Fibroblast of the aortic adventitia (primary cell): ENCODE results near the gene RASSF8. TPM values are rescaled to one million over a fixed set of nuclear protein-coding genes. Genes with fewer than 3 reads are reported as not detected.
A peak's percentile ranks its signal among the peaks of the same experiment; 100 is the strongest.

Experiments used
- DNase-seq: peaks from one replicate; pipeline ENCODE4 v3.0.0-alpha.2; 2010; ENCODE audit warnings: low read depth
- H3K4me3 ChIP-seq: 2 replicates; pipeline ENCODE4 v1.5.1; 2011; ENCODE audit warnings: low read depth, mild to moderate bottlenecking, control low read depth, low read length, moderate library complexity
- total RNA-seq: library from RNA; depleted of rRNA; stranded (reverse); fragments of >200 nt; gene quantifications from 2 replicates; pipeline ENCODE4 v1.2.3, GENCODE V29; 2012; ENCODE audit warnings: low replicate concordance
- TF ChIP-seq, protein P1 (sequence below): IDR thresholded peaks from 2 replicates; pipeline ENCODE4 v1.5.1; 2011; ENCODE audit warnings: mild to moderate bottlenecking, low read length, control low read depth, inconsistent platforms; ENCODE audit not compliant: insufficient read depth

The RASSF8 gene
- total RNA-seq, 1 donor: 128 TPM

DNA sequence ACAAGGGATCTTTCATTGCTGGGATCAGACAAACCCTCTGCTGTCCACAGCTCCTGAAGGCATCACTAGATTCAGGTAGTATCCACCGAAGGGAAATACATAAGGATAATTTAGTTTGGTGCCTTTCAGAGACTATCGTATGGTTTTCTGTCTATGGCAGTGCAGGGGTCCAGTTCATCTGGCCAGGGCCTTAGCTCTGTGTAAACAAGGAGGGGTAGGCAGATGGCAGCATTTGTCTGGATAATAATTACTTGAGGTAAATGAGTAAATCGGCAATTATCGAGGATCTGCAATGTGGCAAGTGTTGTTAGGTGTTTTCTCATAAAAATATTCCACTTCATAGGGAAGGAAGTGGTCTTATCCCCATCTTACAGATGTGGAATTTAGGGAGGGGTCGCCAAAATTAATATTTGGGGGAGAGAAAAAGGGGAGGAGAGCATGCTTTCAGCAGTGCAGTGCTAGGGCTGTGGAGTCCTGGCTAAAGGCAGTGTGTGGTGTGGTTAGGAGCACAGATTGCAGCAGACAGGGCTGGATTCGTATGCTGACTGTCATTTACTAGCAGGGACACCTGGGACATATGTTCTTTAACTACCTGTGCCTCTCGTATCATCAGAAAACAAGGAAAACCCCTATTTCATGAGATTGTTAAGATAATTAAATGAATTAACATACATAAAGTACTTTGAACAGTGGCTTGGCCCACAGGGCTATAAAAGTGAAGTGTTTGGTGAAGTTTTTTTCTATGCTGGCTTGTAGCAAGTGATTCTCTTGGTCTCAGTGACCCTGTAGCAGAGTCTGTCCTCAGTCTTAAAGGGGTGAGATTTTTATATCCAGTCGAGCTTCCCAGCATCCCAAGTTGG is 27.1 kb downstream of the RASSF8 start:
- TF ChIP-seq, protein P1, sequence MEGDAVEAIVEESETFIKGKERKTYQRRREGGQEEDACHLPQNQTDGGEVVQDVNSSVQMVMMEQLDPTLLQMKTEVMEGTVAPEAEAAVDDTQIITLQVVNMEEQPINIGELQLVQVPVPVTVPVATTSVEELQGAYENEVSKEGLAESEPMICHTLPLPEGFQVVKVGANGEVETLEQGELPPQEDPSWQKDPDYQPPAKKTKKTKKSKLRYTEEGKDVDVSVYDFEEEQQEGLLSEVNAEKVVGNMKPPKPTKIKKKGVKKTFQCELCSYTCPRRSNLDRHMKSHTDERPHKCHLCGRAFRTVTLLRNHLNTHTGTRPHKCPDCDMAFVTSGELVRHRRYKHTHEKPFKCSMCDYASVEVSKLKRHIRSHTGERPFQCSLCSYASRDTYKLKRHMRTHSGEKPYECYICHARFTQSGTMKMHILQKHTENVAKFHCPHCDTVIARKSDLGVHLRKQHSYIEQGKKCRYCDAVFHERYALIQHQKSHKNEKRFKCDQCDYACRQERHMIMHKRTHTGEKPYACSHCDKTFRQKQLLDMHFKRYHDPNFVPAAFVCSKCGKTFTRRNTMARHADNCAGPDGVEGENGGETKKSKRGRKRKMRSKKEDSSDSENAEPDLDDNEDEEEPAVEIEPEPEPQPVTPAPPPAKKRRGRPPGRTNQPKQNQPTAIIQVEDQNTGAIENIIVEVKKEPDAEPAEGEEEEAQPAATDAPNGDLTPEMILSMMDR: no peak
- H3K4me3 ChIP-seq: no peak overlapping the region
- no peak for DNase-seq

DNA sequence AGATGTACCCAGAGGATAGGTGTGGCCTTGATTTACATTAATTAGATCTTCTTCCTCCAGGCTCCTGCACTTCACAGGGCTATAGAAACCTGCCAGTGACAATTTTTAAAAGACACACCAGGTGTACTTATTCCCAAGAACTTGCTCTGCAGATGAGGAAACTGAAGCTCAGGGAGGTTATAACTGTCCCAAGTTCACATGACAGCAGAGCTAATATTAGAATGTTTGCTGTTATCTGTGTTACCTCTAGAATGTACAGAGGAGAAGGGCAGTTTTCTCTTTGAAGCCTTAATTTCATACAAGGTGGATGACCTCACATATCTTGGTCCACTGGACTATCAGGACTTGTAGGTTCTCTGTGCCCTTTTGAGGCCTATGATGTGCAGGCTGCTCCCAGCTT is 27.7 kb downstream of the RASSF8 start:
- DNase-seq: no peak
- TF ChIP-seq, protein P1: no peak
- H3K4me3 ChIP-seq: no peak overlapping the region

DNA sequence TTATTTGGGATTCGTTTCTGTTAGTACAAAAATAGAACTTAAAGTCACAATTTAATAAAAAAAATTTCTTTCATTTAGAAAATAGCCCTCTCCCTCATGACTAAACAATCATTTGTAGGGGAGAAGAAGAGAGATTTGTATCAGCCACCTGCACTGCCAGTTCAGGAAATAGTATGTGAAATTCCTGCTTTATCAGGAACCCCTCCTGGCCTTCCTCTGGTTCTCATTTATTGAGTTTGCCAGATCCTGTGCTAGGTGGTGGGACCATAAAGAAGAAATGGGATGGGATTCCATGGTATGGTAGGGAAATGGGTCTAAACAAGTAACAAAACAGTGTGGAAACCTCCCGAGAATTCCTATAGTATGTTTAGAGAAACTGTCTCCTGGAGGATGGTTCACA is 30.0 kb downstream of the RASSF8 start:
- TF ChIP-seq, protein P1: no peak
- no peak overlapping the region for H3K4me3 ChIP-seq
- DNase-seq: no peak

DNA sequence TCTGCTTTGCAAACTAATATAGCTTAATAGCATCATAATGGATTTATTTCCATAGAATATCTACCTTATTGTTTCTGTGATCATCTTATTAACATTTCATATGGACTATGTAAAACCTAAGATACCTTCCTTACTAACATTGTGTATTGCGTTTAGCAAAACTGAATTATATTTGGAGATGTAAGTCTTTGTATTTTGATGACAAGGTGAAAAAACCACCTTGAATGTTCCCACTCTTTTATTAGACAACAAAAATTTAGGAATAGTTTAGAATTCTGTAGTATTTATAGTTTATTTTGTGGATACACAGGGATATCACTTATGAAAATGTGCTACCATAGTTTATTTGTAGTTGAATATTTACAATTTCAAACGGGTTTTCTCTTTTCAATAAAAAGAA is 32.0 kb downstream of the RASSF8 start:
- no peak for DNase-seq
- TF ChIP-seq, protein P1: no peak
- no peak overlapping the region for H3K4me3 ChIP-seq

DNA sequence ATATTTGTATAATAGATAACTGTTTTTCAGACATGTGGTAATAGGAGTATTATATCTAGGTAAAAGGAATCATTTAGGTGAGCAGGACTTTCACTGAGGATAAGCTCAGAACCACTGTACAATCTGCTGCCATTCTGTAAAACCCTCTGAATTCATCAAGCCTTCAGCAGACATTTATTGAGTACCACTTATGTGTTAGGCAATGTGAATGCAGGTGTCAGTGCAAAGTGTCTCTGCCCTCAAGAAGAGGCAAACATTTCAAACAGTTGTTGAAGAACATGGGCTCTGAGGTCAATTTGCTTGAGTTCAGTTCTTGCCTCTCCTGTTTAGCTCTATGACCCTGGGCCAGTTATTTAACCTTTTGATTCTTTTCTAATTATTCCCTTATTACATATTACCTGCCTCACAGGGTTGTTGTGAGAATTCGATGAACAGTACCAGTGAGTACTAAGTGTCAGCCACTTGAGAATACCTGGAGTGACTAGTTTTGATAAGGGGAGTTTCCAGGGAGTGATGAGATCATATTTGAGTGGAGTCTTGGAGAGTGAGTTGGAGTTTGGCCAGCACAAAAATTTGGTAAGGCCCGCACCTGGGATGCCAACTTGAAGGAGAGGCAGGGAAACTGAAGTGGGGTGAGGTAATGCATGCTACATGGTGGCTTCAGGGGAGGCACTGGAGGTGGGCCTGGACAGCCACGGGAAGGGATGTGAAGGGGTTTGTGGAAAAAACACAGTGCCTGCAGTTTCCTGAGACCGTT is 33.7 kb downstream of the RASSF8 start:
- no peak overlapping the region for H3K4me3 ChIP-seq
- DNase-seq: no peak
- TF ChIP-seq, protein P1: no peak

DNA sequence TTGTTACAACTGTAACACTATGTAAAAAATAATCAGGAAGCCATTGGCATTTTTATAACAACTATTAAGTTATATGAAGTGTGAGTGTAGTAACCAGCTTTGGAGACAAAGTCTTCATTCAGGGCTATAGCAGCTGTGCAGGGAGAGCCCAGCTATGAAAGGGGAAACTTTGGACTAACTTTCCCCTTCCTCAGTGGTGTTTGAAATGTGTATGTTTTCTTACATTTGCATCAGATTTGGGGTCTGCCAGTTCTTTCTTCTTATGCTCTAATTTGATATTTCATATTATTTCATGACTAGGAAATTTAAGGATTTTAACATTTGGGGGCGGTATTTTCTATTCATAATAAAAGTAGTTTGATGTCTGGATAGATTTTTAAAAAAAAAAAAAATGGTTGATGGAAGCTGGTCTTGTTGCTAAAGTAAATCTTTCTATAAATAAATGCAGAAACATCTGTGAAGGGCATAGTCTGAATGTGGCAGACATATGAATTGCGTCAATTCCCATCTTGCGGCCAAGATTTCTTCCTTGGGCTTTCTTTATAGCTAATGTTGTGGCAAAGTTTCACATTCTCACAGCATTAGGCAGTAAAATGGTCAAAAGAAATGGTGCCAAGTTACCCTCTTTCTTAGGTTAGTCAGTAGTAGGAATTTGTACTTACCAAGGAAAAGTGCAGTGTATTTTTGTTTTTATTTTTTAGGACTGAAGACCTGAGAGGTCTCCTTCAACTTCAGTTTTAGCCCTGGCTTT is 35.6 kb downstream of the RASSF8 start:
- TF ChIP-seq, protein P1: no peak
- no peak overlapping the region for H3K4me3 ChIP-seq
- DNase-seq: peak; percentile 95
